AG10803 (cell line): ENCODE measurements around the gene MAP4.
A peak's percentile ranks its signal among the peaks of the same experiment; 100 is the strongest.

Experiments
- DNase-seq: peaks from one replicate; pipeline ENCODE4 v3.0.0; 2010; ENCODE audit warnings: low read depth
- H3K4me3 ChIP-seq: 2 replicates; pipeline ENCODE4 v1.5.1; 2011; ENCODE audit warnings: mild to moderate bottlenecking, low read length, control low read depth
- TF ChIP-seq, protein P1 (sequence below): conservative IDR thresholded peaks from 2 replicates; pipeline ENCODE4 v1.5.1; 2011; ENCODE audit warnings: mild to moderate bottlenecking, low read length, control low read depth, inconsistent platforms

MAP4 gene

DNA sequence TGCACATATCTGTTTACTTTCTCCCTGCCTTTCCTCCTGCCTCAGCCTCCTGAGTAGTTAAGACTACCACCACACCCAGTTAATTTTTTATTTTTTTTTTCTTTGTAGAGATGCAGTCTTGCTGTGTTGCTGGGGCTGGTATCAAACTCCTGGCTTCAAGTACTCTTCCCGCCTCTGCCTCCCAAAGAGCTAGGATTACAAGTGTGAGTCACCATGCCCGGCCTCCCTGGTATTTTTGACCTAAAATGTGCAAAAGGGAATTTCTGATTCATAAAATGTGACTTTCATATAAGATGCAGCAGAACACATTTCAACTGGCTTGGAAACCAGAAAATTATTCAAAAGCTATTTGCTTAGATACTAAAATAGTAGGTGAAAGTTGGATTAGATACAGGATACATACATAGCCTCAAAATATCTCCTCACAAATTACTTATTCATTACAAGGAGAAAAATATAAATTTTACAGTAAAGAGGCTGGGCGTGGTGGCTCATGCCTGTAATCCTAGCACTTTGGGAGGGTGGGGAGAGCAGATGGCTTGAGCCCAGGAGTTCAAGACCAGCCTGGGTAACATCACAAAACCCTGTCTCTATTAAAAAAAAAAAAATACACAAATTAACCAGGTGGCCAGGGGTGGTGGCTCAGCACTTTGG is 32.0 kb downstream of the MAP4 start:
- TF ChIP-seq, protein P1, sequence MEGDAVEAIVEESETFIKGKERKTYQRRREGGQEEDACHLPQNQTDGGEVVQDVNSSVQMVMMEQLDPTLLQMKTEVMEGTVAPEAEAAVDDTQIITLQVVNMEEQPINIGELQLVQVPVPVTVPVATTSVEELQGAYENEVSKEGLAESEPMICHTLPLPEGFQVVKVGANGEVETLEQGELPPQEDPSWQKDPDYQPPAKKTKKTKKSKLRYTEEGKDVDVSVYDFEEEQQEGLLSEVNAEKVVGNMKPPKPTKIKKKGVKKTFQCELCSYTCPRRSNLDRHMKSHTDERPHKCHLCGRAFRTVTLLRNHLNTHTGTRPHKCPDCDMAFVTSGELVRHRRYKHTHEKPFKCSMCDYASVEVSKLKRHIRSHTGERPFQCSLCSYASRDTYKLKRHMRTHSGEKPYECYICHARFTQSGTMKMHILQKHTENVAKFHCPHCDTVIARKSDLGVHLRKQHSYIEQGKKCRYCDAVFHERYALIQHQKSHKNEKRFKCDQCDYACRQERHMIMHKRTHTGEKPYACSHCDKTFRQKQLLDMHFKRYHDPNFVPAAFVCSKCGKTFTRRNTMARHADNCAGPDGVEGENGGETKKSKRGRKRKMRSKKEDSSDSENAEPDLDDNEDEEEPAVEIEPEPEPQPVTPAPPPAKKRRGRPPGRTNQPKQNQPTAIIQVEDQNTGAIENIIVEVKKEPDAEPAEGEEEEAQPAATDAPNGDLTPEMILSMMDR: no peak

DNA sequence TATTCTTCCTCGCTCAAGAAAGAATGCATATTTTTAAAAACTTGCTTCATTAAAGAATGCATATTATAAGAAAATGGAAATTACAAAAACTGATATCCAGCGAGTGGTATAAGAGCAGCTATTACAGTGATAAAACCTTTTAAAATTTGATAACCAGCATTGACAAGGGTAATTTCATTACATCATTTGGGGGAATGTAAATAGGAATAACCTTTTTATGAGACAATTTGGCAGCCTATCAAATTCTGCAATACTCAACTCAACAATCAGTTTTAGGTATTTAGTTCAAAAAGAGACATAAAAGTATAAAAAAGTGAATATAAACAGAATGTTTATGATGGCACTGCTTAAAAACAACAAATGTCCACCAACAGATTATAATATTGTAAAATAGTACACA is 35.4 kb downstream of the MAP4 start:
- H3K4me3 ChIP-seq: no peak overlapping the region
- TF ChIP-seq, protein P1: no peak
- no peak for DNase-seq

More for the DNA sequence above, 32.0 kb downstream of the MAP4 start:
- DNase-seq: peak; percentile 74
- H3K4me3 ChIP-seq: no peak overlapping the region

DNA sequence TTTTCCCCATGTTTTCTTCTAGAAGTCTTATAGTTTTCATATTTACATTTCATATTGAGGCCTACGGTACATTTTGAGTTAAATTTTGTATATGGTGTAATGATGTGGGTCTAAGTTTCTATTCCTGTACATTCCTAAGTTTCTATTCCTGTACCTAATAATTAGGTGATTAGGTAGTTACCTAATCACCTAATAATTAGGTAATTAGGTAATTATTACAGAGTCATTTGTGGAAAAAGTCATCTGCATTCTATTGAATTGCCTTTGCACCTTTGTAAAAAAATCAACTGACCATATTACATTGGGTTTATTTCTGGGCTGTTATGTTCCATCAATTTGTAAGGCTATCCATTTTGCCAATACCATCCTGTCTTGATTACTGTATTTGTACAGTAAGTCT is 37.1 kb downstream of the MAP4 start:
- TF ChIP-seq, protein P1: no peak
- H3K4me3 ChIP-seq: no peak overlapping the region
- no peak for DNase-seq

DNA sequence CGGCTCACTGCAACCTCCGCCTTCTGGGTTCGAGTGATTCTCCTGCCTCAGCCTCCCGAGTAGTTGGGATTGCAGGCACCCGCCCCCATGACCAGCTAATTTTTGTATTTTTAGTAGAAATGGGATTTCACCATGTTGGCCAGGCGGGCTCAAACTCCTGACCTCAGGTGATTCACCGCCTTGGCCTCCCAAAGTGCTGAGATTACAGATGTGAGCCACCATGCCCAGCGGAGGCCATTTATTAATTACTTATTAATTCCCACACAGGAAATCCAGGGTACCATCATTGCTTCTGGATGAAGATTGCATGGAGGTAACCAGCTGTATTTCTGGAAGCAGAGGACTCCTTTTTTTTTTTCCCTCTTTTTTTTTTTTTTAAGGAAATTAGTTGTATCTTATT is 37.8 kb downstream of the MAP4 start:
- TF ChIP-seq, protein P1: no peak
- no peak overlapping the region for H3K4me3 ChIP-seq
- DNase-seq: no peak

DNA sequence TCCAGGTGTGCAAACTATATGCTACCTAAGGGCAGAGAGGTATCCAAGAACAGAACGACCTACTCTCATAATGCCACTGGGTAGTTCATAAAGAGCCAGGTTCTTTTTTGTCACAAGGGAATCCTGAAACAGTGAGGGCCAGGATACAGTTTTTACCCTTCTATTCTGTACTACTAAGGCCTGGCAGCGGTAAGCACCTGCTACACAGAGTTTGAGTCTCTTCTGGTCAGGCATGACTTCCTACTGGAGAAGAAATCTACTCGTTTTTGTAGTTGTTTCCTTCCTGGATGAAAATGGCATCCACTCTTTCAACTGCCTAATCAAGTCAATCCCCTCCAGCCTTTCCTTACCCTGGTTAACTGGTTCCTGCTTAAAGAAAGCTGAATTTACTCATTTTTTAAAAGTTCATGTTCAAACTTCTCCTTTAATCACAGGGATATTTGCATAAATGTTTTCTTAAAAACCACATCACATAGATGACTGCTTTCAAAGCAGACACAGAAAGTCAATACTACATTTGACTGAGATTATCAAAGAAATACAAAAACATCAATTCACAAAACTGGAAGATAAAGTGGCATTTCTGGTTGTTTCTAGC is 40.0 kb downstream of the MAP4 start:
- TF ChIP-seq, protein P1: no peak
- H3K4me3 ChIP-seq: no peak overlapping the region
- no peak for DNase-seq

DNA sequence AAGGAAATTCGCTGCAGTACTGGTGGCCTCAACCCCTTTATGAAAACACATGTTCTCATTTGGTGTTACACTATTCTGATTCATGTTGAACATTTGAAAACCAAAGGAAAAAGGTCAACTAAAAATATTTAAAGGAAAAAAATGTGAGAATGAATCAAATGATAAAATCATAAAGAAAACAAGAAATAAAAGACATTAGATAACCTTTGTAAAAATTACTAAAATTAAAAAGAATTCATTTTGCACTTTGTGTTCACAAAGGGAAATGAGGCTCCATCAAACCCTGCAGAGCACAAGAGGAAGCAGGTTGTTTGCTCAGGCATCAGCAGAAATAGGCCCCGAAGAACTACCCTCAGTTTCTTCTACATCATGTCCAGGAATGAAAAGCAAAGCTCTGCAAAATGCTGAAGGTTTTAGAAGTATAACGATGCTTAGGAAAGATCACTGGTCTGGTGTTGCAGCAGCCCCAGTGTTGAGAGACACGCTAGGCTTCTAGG is 41.2 kb downstream of the MAP4 start:
- TF ChIP-seq, protein P1: no peak
- H3K4me3 ChIP-seq: no peak overlapping the region
- DNase-seq: no peak

DNA sequence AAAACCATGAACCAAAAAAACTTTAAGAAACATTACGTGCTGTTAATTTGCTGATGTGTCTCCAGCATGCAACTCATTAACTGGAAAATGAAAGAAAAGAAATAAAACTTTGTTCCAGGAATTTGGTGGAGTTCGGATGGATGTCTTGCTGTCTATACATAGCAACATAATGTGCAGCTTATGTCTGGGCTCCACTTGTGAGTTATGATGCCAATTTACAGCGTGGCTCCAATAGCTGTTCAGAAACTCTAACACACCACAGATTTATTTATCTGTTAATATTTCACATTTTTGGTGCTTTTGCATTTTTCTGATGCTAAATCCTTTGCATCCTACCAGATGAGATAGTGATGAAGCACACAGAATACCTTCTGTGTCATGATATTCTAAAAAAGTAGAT is 45.1 kb downstream of the MAP4 start:
- DNase-seq: no peak
- TF ChIP-seq, protein P1: no peak
- no peak overlapping the region for H3K4me3 ChIP-seq
